Ramos (cell line): Measurements from ENCODE around the gene PAN2.
"Not testable (repeated sequence)": the region's sequence is repeated elsewhere in the genome, so short reads cannot be mapped to it uniquely, and the experiment has no call there.

Experiments used
- in situ Hi-C: fragments of 300-500 bp; cut with MboI; formaldehyde crosslinking; loops from one replicate; pipeline ENCODE4 v1.14.3; 2022; ENCODE audit warnings: low sequenced_read_pairs; ENCODE audit not compliant: unreplicated experiment

The PAN2 gene

DNA sequence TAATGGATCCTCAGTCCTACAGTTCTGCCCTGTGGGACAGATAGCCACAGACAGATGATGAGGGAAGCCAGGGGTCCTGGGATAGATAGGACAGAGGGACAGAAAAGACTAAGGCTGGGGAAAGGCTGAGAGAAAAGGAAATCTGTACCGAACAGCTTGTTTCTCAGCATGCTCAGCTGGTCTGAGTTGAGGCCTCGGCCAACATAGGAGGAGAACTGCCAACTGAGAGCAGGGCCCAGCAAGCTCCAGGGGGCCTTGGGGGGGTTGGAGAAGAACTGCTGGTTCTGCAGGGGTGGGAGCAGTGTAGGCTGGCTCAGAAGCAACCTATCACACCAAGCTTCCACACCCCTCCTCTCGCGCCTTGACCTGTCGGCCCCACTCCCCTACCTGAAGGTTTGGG lies 15.0 kb upstream of the PAN2 start:
- in situ Hi-C loops: no loop called here

DNA sequence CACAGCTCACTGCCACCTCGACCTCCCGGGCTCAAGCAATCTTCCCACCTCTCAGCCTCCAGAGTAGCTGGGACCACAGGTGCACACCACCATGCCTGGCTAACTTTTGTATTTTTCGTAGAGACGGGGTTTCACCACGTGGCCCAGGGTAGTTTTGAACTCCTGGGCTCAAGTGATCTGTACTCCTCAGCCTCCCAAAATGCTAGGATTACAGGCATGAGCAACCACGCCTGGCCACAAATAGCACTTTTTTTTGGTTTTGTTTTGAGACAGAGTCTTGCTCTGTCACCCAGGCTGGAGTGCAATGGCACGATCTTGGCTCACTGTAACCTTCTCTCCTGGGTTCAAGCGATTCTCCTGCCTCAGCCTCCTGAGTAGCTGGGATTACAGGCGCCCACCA lies 13.5 kb upstream of the PAN2 start:
- in situ Hi-C loops: not testable (repeated sequence)

GRCh38 chr12:56346675-56347074 lies 12.9 kb upstream of the PAN2 start:
- in situ Hi-C loops: no loop called here

DNA sequence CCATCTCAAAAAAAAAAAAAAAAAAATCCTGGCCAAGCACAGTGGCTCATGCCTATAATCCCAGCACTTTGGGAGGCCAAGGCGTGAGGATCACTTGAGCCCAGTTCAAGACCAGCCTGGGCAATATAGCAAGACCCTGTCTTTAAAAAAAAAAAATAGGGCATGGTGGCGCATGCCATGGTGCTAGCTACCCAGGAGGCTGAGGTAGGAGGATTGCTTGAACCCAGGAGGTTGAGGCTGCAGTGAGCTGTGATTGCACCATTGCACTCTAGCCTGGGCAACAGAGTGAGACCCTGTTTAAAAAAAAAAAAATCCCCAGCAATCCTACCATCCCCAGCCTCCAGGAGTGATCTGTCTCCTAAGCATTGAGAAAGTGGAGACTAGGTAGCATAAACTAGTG lies 8.5 kb upstream of the PAN2 start:
- in situ Hi-C loops: not testable (repeated sequence)

DNA sequence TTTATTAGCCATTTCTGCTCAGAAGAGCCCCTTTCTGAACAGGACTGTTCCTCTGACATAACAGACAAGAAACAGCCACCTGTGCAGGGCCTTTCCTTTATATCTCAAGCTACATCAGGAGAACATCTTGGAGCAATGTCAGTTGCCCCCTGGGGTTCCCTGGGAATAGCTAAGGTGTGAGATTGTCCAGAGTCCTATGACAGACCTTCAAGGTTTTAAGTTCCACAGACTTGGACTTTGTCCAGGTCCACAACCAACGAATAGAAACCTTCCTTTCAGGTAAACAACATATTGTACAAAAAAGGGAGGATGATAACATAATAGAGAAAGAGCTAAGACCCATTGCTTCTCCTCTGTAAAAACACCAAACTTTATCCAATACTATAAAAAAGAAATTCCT lies 7.8 kb upstream of the PAN2 start:
- in situ Hi-C loops: no loop called here

DNA sequence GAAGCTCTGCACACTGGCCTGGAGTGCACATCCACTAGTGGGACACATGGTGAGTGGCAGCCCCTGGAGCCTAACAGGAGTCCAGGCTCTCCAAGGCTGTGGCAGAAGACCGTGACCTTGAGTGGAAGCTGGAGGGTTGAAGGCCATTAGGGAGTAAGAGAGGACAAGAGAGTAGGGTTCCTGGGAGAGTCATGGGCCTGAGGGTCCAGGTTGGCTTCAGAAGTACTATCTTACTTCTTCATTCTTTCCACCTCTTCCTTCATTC lies 5.3 kb upstream of the PAN2 start:
- in situ Hi-C loops: no loop called here

GRCh38 chr12:56338308-56339157 lies 4.7 kb upstream of the PAN2 start, which contains the start of gene IL23A:
TSS of gene IL23A (plus strand) at chr12:56338884. CDS start at chr12:56339045, 161 bp downstream.
- in situ Hi-C loops: no loop called here

- in situ Hi-C loops: no loop called here
These were observed 4.0 kb upstream of the PAN2 start for GRCh38 chr12:56337753-56338251.

DNA sequence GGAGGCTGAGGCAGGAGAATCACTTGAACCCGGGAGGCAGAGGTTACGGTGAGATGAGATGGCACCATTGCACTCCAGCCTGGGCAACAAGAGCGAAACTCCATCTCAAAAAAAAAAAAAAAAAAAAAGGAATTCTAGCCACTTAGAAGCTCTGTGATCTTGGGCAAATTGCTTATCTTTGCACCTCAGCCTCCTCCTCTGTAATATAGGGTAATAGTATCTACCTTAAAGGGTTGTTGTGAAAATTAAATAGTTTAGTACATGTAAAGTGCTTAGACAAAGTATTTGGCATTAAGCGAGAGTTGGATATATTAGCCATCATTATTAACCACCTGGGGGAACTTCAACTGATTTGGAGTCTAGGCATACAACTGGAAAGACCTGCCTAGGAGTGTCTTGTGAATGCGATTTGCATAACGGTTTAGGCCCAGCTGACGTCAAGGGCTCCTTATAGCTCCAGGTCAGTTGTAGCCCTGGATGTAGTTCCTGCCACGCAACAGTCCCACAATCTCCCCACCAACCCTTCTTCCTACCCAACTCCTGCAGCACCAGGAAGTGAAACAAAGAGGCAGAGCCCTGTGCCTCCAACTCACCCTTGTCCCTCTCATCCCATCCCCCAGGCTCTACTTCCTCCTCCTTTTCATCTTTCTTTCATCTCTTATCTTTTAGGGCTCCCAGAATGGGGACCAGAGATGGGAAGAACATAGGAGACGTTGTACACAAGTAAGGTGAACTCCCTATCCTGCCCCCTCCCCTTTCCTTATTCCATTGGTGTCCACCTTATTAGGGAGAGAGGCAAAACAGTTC lies 2.8 kb upstream of the PAN2 start:
- in situ Hi-C loops: no loop called here

DNA sequence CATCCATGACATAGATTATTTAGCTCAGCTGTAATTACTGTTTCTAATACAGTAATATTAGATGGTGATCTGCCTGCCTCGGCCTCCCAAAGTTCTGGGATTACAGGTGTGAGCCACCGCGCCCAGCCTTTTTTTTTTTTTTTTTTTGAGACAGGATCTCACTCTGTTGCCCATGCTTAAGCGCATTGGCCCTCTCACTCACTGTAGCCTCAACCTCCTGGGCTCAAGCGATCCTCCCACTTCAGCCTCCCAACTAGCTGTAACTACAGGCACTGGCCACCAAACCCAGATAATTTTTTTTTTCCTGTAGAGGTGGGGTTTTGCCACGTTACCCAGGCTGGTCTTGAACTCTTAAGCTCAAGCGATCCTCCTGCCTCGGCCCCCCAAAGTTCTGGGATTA lies 1.7 kb upstream of the PAN2 start:
- in situ Hi-C loops: not testable (repeated sequence)

DNA sequence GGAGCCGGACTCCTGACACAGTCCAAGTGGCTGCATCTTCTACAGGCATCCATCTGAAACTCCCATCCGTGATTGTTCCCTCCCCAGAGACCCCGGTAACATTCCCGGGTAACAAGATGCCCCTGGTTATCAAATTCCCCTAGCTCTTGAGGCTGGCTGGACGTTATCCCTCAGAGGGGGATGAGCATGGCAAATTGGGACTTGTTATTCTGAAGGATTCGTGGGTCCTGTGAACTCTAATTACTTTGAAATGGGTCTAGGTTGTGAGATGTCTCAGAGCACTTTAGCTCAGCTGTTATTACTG lies 642 bp upstream of the PAN2 start:
- in situ Hi-C loops: no loop called here

GRCh38 chr12:56333197-56333678 lies 562 bp downstream of the PAN2 start:
- in situ Hi-C loops: no loop called here

DNA sequence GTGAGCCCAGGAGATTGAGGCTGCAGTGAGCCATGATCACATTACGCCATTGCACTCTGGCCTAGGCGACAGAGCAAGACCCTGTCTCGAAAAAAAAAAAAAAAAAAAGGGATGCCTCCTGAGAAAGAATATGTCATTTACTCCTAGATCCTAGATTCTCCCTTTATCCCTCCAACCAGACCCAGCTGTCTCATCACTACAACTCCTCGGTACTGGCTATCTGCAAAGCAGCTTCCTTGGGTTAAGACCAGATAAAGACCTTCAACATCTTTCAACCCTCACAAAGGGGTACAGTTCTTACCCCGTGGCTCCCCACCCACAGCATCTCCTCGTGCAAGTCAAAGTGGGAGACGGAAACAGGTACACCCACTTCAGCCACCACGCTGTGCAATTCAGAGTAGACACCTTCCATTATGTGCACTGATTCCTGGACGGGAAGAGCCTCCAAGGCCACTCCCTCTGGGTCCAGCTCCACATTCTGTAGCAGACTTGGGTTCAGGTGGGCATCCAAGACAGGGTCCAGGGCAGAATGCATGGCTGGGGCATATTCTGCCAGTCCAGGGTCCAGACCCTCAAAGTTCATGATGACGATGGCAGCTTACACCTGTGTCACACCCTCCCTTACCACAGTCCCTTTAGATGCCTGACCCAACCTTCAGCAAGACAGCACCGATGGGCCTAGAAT lies 1.1 kb downstream of the PAN2 start:
- in situ Hi-C loops: no loop called here

DNA sequence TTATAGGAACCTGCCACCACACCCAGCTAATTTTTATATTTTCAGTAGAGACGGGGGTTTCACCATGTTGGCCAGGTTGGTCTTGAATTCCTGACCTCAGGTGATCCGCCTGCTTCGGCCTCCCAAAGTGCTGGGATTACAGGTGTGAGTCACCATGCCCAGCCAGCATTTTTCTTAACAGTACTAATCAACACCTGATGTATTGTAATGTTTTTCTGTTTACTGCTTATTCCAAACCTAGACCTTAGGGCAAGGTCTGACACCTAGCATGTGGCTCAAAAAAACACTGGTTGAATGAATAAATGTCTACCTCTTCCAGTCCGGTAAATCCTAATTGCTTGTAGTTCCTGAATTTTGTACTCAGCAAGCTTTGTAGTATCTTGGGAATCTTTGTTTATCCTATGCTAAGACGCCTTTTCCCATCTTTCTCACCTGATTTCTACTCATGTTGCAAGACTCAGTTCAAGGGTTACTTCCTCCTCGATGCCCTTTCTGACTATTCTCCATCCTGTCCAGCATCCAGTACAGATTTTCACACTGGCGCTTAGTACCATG lies 2.8 kb downstream of the PAN2 start:
- in situ Hi-C loops: no loop called here

- in situ Hi-C loops: no loop called here
These were observed 7.3 kb downstream of the PAN2 start for GRCh38 chr12:56326533-56326932.

DNA sequence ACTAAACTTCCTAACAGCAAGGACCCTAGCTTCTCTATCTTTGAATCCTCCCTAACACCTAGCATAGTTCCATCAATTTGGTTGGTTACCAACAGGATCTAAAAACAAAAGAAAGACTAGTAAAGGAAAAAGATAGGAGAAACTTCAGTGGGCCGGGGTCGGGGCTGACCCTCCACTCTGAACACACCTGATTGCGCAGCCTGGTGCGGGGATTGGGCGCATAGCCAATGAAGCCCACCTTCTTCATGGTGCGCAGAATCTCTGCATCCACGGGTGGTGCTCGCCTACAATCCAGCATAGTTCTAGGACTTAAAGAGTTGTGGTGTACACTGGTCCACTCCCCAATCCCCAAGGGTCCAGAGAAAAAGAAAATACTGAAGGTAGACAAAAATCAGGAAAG lies 7.7 kb downstream of the PAN2 start:
- in situ Hi-C loops: no loop called here

DNA sequence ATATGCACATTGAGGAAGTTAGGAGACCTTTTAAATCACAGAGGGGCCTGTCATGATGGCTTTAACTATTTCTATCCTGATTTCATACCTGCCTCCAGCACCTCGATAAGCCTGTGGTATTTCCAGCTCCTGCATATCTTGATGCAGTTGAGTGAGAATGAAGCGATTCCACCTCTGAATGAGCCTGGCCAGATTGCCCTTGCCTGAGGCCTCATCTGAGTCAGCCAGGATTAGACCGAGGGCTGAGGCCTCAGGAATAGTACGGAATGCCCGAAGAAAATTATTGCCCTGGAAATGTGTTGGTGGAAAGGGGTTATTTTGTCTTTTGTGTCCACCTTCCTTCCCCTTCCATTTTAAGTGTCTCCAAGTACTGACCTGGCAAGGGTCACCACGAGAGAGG lies 9.6 kb downstream of the PAN2 start:
- in situ Hi-C loops: no loop called here

DNA sequence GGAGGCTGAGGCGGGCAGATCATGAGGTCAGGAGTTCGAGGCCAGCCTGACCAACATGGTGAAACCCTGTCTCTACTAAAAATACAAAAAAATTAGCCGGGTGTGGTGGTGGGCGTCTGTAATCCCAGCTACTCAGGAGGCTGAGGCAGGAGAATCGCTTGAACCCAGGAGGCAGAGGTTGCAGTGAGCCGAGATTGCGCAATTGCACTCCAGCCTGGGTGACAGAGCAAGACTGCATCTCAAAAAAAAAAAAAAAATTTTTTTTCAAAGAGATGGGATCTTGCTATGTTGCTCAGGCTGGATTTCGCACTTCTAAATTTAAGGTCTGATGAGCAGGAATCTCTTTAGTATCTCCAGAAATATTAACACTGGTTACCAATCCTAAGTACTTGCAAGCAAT lies 12.2 kb downstream of the PAN2 start:
- in situ Hi-C loops: not testable (repeated sequence)

- in situ Hi-C loops: no loop called here
These were observed 12.8 kb downstream of the PAN2 start for GRCh38 chr12:56321027-56321426.

DNA sequence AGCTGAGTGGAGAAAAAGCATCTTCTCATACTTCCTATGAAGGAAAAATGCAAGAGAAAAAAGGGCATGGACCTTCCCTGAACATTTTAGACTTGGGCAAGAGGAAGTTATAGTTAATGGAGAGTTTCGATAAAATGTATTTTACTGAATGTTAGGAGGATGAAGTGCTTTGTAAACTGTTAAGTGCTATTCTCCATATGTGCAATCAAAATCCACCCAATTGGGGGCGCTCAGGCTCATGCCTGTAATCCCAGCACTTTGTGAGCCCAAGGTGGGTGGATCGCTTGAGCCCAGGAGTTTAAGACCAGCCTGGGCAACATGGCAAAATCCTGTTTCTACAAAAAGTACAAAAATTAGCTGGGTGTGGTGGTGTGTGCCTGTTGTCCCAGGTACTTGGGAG lies 16.1 kb downstream of the PAN2 start:
- in situ Hi-C loops: no loop called here
